ENCODE data around the gene MGAT4C. TPM values are rescaled to one million over a fixed set of nuclear protein-coding genes. Genes with fewer than 3 reads are reported as not detected.

MGAT4C gene
- total and polyA plus RNA-seq, 2 donors (not counting 3 experiments of a cell fraction or from before 2014, with no cell fraction given) = not detected

DNA sequence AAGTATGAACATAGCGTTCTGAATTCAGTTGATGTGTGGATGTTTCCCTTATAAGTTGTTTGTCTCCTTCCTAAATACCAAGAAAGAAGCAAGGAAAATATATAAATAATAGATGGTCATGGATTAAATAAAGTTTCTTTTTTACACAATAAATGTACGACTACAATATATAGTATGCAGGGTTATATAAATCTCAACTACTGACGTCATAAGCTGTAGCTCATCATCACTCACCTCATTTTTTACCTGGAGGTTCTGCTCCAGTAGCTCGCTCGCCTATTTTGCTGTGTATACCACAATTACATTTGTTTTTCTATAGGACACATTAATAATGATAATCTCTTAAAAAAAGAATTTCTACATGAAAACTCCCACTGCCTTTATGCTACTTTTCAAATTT lies 272.6 kb downstream of the MGAT4C start:
- H3K4me1 ChIP-seq (ENCODE audit: control insufficient read depth, extremely low read depth, insufficient read depth, low read length) = no peaks in the 10 kb centered on the region
- H3K4me3 ChIP-seq (replicated peaks in 1 of 3; ENCODE audit: insufficient read depth in 1 of 3, low read depth in 1 of 3, low read length in 3 of 3) = no peak overlapping the region
- H3K36me3 ChIP-seq (ENCODE audit: control insufficient read depth in 2 of 2, extremely low read depth in 1 of 2, insufficient read depth in 2 of 2, low read length in 2 of 2) = no peaks in the 10 kb centered on the region
- intact Hi-C loops (cut with micrococcal nuclease) (no loop called here), dilution Hi-C loops (cut with MboI; ENCODE audit: extremely low pct_ligation_motif_present, low sequenced_read_pairs) (no loop called here)
- FAIRE-seq = no peak
- ChIA-PET POLR2A (no interaction called here), CTCF (interaction anchor here (1.0 to 1.1 kb wide), 2 partner anchors 30 to 931 kb away, joined by 3 read pairs; no protein-coding TSS in a partner anchor)
- TF ChIP-seq FOS (IDR thresholded peaks at IDR 0.05; ENCODE audit: borderline replicate concordance, insufficient read depth, low read length) = no peak
- TF ChIP-seq MYC (IDR thresholded peaks at IDR 0.05; ENCODE audit: low read depth, low read length) = no peak
- no peak for TF ChIP-seq POLR2AphosphoS5 (IDR thresholded peaks at IDR 0.05; ENCODE audit: insufficient read depth, low read depth, low read length)
- TF ChIP-seq EZH2 (IDR thresholded peaks at IDR 0.05; ENCODE audit: borderline replicate concordance, low read depth, low read length, severe bottlenecking) = no peak
- H3K79me2 ChIP-seq (ENCODE audit: control insufficient read depth, insufficient read depth, low read length) = no peaks in the 10 kb centered on the region
- H4K20me1 ChIP-seq (replicated peaks; ENCODE audit: control insufficient read depth, extremely low read depth, insufficient read depth, low read length) = no peaks in the 10 kb centered on the region
- no peak for DNase-seq (ENCODE audit: low read depth, low spot score)
- no peaks in the 10 kb centered on the region for H3K9me3 ChIP-seq (replicated peaks; ENCODE audit: control insufficient read depth, insufficient read depth, low read length)
- H2AFZ ChIP-seq (ENCODE audit: low read depth, low read length) = no peak overlapping the region
- no peak overlapping the region for H3K9ac ChIP-seq (replicated peaks; ENCODE audit: extremely low read depth, insufficient read depth, low read length)
- no peaks in the 10 kb centered on the region for H3K27me3 ChIP-seq (ENCODE audit: control insufficient read depth in 2 of 2, insufficient read depth in 2 of 2, low read length in 2 of 2)
- H3K4me2 ChIP-seq (ENCODE audit: insufficient read depth, low read length) = no peak overlapping the region
- no peak overlapping the region for H3K27ac ChIP-seq (ENCODE audit: insufficient read depth, low read depth, low read length)
- no TSS peak for BruUV-seq (replicated peaks)
- no peaks in the 10 kb centered on the region for H3K9me1 ChIP-seq (replicated peaks; ENCODE audit: control insufficient read depth, extremely low read depth, insufficient read depth, low read length)

DNA sequence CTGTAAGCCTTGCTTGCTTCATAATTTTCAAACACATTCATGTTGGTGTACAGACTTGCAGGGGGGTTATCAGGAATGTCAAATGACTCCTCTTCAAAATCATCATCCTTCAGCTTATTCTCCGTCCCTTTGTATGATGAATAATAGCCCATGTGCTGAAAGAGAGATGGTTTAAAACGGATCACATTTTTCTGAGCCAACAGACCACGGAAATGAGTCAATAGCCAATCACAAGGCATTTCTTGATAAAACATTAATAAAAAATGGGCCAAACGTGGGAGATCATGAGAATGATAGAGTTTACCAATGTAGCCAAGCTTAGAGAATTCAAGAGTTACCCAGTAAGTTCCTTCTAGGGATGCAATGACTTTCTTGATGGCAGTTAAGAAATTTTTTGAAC lies 276.6 kb downstream of the MGAT4C start:
- no peak overlapping the region for H3K4me2 ChIP-seq (ENCODE audit: insufficient read depth, low read length)
- no peak overlapping the region for H2AFZ ChIP-seq (ENCODE audit: low read depth, low read length)
- peaks cover 2% of the 10 kb centered on the region for H3K9me1 ChIP-seq (replicated peaks; ENCODE audit: control insufficient read depth, extremely low read depth, insufficient read depth, low read length)
- no peaks in the 10 kb centered on the region for H3K9me3 ChIP-seq (replicated peaks; ENCODE audit: control insufficient read depth, insufficient read depth, low read length)
- no peak overlapping the region for H3K4me3 ChIP-seq (replicated peaks in 1 of 3; ENCODE audit: insufficient read depth in 1 of 3, low read depth in 1 of 3, low read length in 3 of 3)
- POLR2A ChIA-PET = no interaction called here
- H3K36me3 ChIP-seq (ENCODE audit: control insufficient read depth in 2 of 2, extremely low read depth in 1 of 2, insufficient read depth in 2 of 2, low read length in 2 of 2) = no peaks in the 10 kb centered on the region
- no peaks in the 10 kb centered on the region for H4K20me1 ChIP-seq (replicated peaks; ENCODE audit: control insufficient read depth, extremely low read depth, insufficient read depth, low read length)
- DNase-seq (ENCODE audit: low read depth, low spot score) (no peak), FAIRE-seq (no peak)
- CTCF ChIA-PET = no interaction called here
- intact Hi-C loops (cut with micrococcal nuclease) (no loop called here), dilution Hi-C loops (cut with MboI; ENCODE audit: extremely low pct_ligation_motif_present, low sequenced_read_pairs) (no loop called here)
- no peak for TF ChIP-seq GATA2 (IDR thresholded peaks at IDR 0.05; ENCODE audit: insufficient read depth, insufficient read length, low read depth, low read length)
- no peak for TF ChIP-seq POLR2AphosphoS5 (IDR thresholded peaks at IDR 0.05; ENCODE audit: insufficient read depth, low read depth, low read length)
- peaks cover 16% of the 10 kb centered on the region for H3K4me1 ChIP-seq (ENCODE audit: control insufficient read depth, extremely low read depth, insufficient read depth, low read length)
- H3K27me3 ChIP-seq (ENCODE audit: control insufficient read depth in 2 of 2, insufficient read depth in 2 of 2, low read length in 2 of 2) = no peaks in the 10 kb centered on the region
- H3K9ac ChIP-seq (replicated peaks; ENCODE audit: extremely low read depth, insufficient read depth, low read length) = no peak overlapping the region
- no peak overlapping the region for H3K27ac ChIP-seq (ENCODE audit: insufficient read depth, low read depth, low read length)
- H3K79me2 ChIP-seq (ENCODE audit: control insufficient read depth, insufficient read depth, low read length) = no peaks in the 10 kb centered on the region
- BruUV-seq (replicated peaks) = no TSS peak

Measured in endothelial cell of umbilical vein (primary cell).